Astrocyte (in vitro differentiated cells and primary cell): Measurements from ENCODE around the gene ARMC9. TPM values are rescaled to one million over a fixed set of nuclear protein-coding genes. Genes with fewer than 3 reads are reported as not detected.

Source experiments
- DNase-seq: peaks from one replicate; pipeline ENCODE4 v3.0.0-alpha.2; 2010; ENCODE audit warnings: low read depth
- FAIRE-seq: peaks from 2 replicates; lab custom pipeline; 2011; peaks lifted over from hg19 to GRCh38; lab: Jason Lieb, UNC
- H2AFZ ChIP-seq: 2 replicates; pipeline ENCODE4 v1.6.0; 2012; ENCODE audit warnings: low read depth, low read length, inconsistent platforms
- H3K27ac ChIP-seq: 2 replicates; pipeline ENCODE4 v1.5.1; 2011; ENCODE audit warnings: low read depth, low read length, inconsistent platforms
- H3K27me3 ChIP-seq: 2 replicates; pipeline ENCODE4 v1.6.0; 2011; ENCODE audit warnings: low read length, inconsistent platforms; ENCODE audit not compliant: insufficient read depth
- H3K36me3 ChIP-seq: 2 replicates; pipeline ENCODE4 v1.5.1; 2011; ENCODE audit warnings: low read length, inconsistent platforms; ENCODE audit not compliant: insufficient read depth
- H3K4me1 ChIP-seq: 2 replicates; pipeline ENCODE4 v1.5.1; 2011; ENCODE audit warnings: low read length, inconsistent platforms; ENCODE audit not compliant: insufficient read depth
- H3K4me2 ChIP-seq: 2 replicates; pipeline ENCODE4 v1.6.0; 2012; ENCODE audit warnings: low read length, inconsistent platforms
- H3K4me3 ChIP-seq: 2 replicates; pipeline ENCODE4 v1.5.1; 2011; ENCODE audit warnings: low read depth, mild to moderate bottlenecking, low read length, inconsistent platforms; ENCODE audit not compliant: insufficient read depth
- H3K79me2 ChIP-seq: 2 replicates; pipeline ENCODE4 v1.6.0; 2012; ENCODE audit warnings: mild to moderate bottlenecking, low read length, inconsistent platforms; ENCODE audit not compliant: insufficient read depth
- H3K9ac ChIP-seq: 2 replicates; pipeline ENCODE4 v1.6.0; 2012; ENCODE audit warnings: mild to moderate bottlenecking, low read length, inconsistent platforms
- H3K9me3 ChIP-seq: 2 replicates; pipeline ENCODE4 v1.5.1; 2012; ENCODE audit warnings: low read depth, mild to moderate bottlenecking, low read length, inconsistent platforms; ENCODE audit not compliant: insufficient read depth
- H4K20me1 ChIP-seq: 2 replicates; pipeline ENCODE4 v1.6.0; 2012; ENCODE audit warnings: low read length, inconsistent platforms; ENCODE audit not compliant: insufficient read depth
- H3K27ac Mint-ChIP-seq: one replicate; pipeline ENCODE4 v1.8.0; 2021; ENCODE audit warnings: mild to moderate bottlenecking, mixed read lengths; ENCODE audit not compliant: unreplicated experiment
- H3K27me3 Mint-ChIP-seq: one replicate; pipeline ENCODE4 v1.8.0; 2021; ENCODE audit warnings: low read depth, mixed read lengths; ENCODE audit not compliant: unreplicated experiment
- H3K36me3 Mint-ChIP-seq: one replicate; pipeline ENCODE4 v1.8.0; 2021; ENCODE audit warnings: low read depth, mixed read lengths; ENCODE audit not compliant: unreplicated experiment
- H3K4me1 Mint-ChIP-seq: one replicate; pipeline ENCODE4 v1.8.0; 2021; ENCODE audit warnings: low read depth, mixed read lengths; ENCODE audit not compliant: unreplicated experiment
- H3K4me3 Mint-ChIP-seq: one replicate; pipeline ENCODE4 v1.8.0; 2021; ENCODE audit warnings: mild to moderate bottlenecking, moderate library complexity, mixed read lengths; ENCODE audit not compliant: unreplicated experiment
- H3K9me3 Mint-ChIP-seq: one replicate; pipeline ENCODE4 v1.8.0; 2021; ENCODE audit warnings: mild to moderate bottlenecking, mixed read lengths; ENCODE audit not compliant: unreplicated experiment
- EZH2 ChIP-seq: IDR thresholded peaks from 2 replicates; pipeline ENCODE4 v1.6.1; 2012; ENCODE audit warnings: mild to moderate bottlenecking, low read length, inconsistent platforms; ENCODE audit not compliant: insufficient read depth
- total RNA-seq: library from RNA; stranded (reverse); gene quantifications from 2 replicates; pipeline ENCODE4 v1.2.1, GENCODE V29; 2021
- TF ChIP-seq, protein P1 (sequence below): IDR thresholded peaks from 2 replicates; pipeline ENCODE4 v1.5.1; 2011; ENCODE audit warnings: low read depth, mild to moderate bottlenecking, inconsistent platforms, low read length, moderate library complexity; ENCODE audit not compliant: insufficient read depth

The ARMC9 gene
- total RNA-seq, 1 donor from 2014 or later: 52.4 TPM

DNA sequence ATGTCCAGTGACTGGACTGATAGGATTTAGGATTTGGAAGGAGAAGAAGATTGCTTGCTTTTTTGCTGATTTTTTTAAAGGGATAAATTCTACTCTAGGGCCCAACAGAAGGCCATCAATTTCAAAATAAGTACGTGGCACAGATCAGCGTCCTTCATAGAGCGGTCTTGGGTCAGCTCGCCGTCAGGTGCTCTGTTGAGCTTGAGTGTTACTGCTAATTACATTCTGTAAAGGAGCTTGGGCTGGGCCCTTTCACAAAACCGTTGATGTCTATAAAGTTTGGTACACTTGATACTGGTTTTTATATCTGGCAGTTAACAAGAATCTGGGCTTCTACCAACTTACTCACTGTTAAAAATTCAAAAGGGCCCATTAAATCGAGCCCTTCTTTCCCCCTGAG is 45.4 kb downstream of the ARMC9 start:
- Histone ChIP-seq H3K27me3 (no peaks in the 10 kb centered on the region), H3K4me2 (peak overlapping the region; percentile 20), H3K79me2 (no peaks in the 10 kb centered on the region), H3K4me1 (peaks cover 10% of the 10 kb centered on the region), H3K36me3 (peaks cover 35% of the 10 kb centered on the region), H3K4me3 (no peak overlapping the region), H3K9ac (peak overlapping the region; percentile 0), H4K20me1 (no peaks in the 10 kb centered on the region), H3K9me3 (no peaks in the 10 kb centered on the region), H3K27ac (peak overlapping the region; percentile 51), H2AFZ (no peak overlapping the region)
- Mint-ChIP-seq H3K27me3 (no peaks in the 10 kb centered on the region), H3K36me3 (peaks cover 21% of the 10 kb centered on the region), H3K4me3 (no peak overlapping the region), H3K9me3 (no peaks in the 10 kb centered on the region), H3K4me1 (no peaks in the 10 kb centered on the region), H3K27ac (no peak overlapping the region)
- no peak for TF ChIP-seq EZH2
- TF ChIP-seq, protein P1, sequence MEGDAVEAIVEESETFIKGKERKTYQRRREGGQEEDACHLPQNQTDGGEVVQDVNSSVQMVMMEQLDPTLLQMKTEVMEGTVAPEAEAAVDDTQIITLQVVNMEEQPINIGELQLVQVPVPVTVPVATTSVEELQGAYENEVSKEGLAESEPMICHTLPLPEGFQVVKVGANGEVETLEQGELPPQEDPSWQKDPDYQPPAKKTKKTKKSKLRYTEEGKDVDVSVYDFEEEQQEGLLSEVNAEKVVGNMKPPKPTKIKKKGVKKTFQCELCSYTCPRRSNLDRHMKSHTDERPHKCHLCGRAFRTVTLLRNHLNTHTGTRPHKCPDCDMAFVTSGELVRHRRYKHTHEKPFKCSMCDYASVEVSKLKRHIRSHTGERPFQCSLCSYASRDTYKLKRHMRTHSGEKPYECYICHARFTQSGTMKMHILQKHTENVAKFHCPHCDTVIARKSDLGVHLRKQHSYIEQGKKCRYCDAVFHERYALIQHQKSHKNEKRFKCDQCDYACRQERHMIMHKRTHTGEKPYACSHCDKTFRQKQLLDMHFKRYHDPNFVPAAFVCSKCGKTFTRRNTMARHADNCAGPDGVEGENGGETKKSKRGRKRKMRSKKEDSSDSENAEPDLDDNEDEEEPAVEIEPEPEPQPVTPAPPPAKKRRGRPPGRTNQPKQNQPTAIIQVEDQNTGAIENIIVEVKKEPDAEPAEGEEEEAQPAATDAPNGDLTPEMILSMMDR: no peak
- FAIRE-seq (no peak), DNase-seq (no peak)

DNA sequence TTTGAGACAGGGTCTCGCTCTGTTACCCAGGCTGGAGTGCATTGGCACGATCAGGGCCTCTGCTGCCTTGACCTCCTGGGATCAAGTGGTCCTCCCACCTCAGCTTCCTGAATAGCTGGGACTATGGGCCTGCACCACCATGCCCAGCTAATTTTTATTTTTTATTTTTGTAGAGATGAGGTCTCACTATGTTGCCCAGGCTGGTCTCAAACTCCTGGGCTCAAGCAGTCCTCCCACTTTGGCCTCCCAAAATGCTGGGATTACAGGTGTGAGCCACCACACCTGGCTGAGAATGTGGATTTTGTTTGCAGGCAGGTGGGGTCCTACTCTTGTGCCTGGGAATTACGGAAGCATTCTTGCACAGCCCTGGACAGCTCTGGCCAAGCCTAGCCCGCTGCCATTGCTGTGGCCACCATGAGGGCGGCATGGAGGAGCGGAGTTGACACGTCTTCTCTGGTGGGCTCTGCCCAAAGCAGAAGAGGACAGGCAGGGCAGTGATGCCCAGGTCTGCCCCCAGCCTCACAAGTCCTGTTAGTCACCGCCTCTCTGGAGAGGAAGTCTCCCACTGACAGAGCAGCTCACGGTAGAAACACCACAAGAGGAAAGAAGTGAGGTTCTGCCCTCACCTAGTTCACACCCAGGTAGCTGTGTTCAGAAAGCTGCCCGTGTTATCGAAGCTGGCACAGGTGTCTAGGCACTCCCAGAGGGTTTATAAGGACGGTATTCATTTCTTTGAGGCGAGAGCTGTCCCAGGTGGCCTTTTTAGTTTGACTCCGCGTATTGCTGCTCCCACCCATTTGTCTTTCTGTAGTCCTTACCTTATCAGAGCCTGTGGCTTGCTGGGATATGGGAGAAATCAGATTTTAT is 46.2 kb downstream of the ARMC9 start:
- FAIRE-seq (no peak), DNase-seq (no peak)
- Histone ChIP-seq H3K9ac (no peak overlapping the region), H4K20me1 (no peaks in the 10 kb centered on the region), H3K4me2 (no peak overlapping the region), H3K27me3 (no peaks in the 10 kb centered on the region), H3K79me2 (no peaks in the 10 kb centered on the region), H3K36me3 (peaks cover 28% of the 10 kb centered on the region), H3K9me3 (no peaks in the 10 kb centered on the region), H3K4me3 (no peak overlapping the region), H3K27ac (no peak overlapping the region), H2AFZ (no peak overlapping the region), H3K4me1 (peaks cover 10% of the 10 kb centered on the region)
- TF ChIP-seq EZH2: no peak
- TF ChIP-seq, protein P1: no peak
- no peaks in the 10 kb centered on the region for H3K4me1 Mint-ChIP-seq
- H3K36me3 Mint-ChIP-seq: peaks cover 21% of the 10 kb centered on the region
- no peaks in the 10 kb centered on the region for H3K27me3 Mint-ChIP-seq
- no peak overlapping the region for H3K4me3 Mint-ChIP-seq
- no peak overlapping the region for H3K27ac Mint-ChIP-seq
- H3K9me3 Mint-ChIP-seq: no peaks in the 10 kb centered on the region
